Measurements from ENCODE around the gene TAGLN2. TPM values are rescaled to one million over a fixed set of nuclear protein-coding genes. Genes with fewer than 3 reads are reported as not detected.
"Not testable (repeated sequence)": the region's sequence is repeated elsewhere in the genome, so short reads cannot be mapped to it uniquely, and the experiment has no call there.

The TAGLN2 gene
- polyA plus RNA-seq, 4 donors: 244 to 472 (median 400) TPM

GRCh38 chr1:159913451-159914192 lies 11.7 kb downstream of the TAGLN2 start:
- H3K27me3 ChIP-seq (ENCODE audit: control insufficient read depth in 3 of 3, insufficient read depth in 3 of 3, low read length in 3 of 3): no peaks in the 10 kb centered on the region
- H3K4me1 ChIP-seq (ENCODE audit: control insufficient read depth in 3 of 3, insufficient read depth in 2 of 3, low read depth in 1 of 3, low read length in 2 of 3): peaks cover 7 to 68% (median 15%) of the 10 kb centered on the region in 3 donors
- H3K27ac ChIP-seq (ENCODE audit: low read depth in 1 of 3, low read length in 2 of 3): peak overlapping the region; percentile 1 to 14 (median 12)
- WGBS, 3 donors: 10 to 45% (median 35%) methylated on average over 5 of the region's 5 CpGs
- H3K4me3 ChIP-seq (ENCODE audit: low read depth in 1 of 3, low read length in 3 of 3): no peak overlapping the region
- DNase-seq (peak in 1 of 2 donors; percentile 60), FAIRE-seq (no peak)
- H3K9me3 ChIP-seq (ENCODE audit: control insufficient read depth in 2 of 2, insufficient read depth in 1 of 2, low read depth in 1 of 2, low read length in 1 of 2): no peaks in the 10 kb centered on the region
- H3K36me3 ChIP-seq (ENCODE audit: control insufficient read depth in 3 of 3, insufficient read depth in 2 of 3, low read depth in 1 of 3, low read length in 3 of 3): peaks cover 0 to 25% (median 3%) of the 10 kb centered on the region in 3 donors

- H3K27me3 ChIP-seq (ENCODE audit: control insufficient read depth in 3 of 3, insufficient read depth in 3 of 3, low read length in 3 of 3): no peaks in the 10 kb centered on the region
- H3K4me3 ChIP-seq (ENCODE audit: low read depth in 1 of 3, low read length in 3 of 3): no peak overlapping the region
- peaks cover 0 to 7% (median 0%) of the 10 kb centered on the region in 3 donors for H3K36me3 ChIP-seq (ENCODE audit: control insufficient read depth in 3 of 3, insufficient read depth in 2 of 3, low read depth in 1 of 3, low read length in 3 of 3)
- peak overlapping the region; percentile 18 to 84 (median 34) for H3K27ac ChIP-seq (ENCODE audit: low read depth in 1 of 3, low read length in 2 of 3)
- WGBS, 3 donors: 47 to 63% (median 53%) methylated on average over 6 of the region's 6 CpGs
- H3K9me3 ChIP-seq (ENCODE audit: control insufficient read depth in 2 of 2, insufficient read depth in 1 of 2, low read depth in 1 of 2, low read length in 1 of 2): no peaks in the 10 kb centered on the region
- FAIRE-seq (no peak), DNase-seq (no peak)
- peaks cover 7 to 67% (median 12%) of the 10 kb centered on the region in 3 donors for H3K4me1 ChIP-seq (ENCODE audit: control insufficient read depth in 3 of 3, insufficient read depth in 2 of 3, low read depth in 1 of 3, low read length in 2 of 3)
Observed at GRCh38 chr1:159911326-159912070, 13.8 kb downstream of the TAGLN2 start.

GRCh38 chr1:159908031-159908940 lies 17.0 kb downstream of the TAGLN2 start:
- no peak for FAIRE-seq
- peaks cover 2 to 57% (median 10%) of the 10 kb centered on the region in 3 donors for H3K4me1 ChIP-seq (ENCODE audit: control insufficient read depth in 3 of 3, insufficient read depth in 2 of 3, low read depth in 1 of 3, low read length in 2 of 3)
- peak overlapping the region in 1 of 3 donors; percentile 34 for H3K27ac ChIP-seq (ENCODE audit: low read depth in 1 of 3, low read length in 2 of 3)
- no peaks in the 10 kb centered on the region for H3K36me3 ChIP-seq (ENCODE audit: control insufficient read depth in 3 of 3, insufficient read depth in 2 of 3, low read depth in 1 of 3, low read length in 3 of 3)
- H3K27me3 ChIP-seq (ENCODE audit: control insufficient read depth in 3 of 3, insufficient read depth in 3 of 3, low read length in 3 of 3): no peaks in the 10 kb centered on the region
- peaks cover 0 to 6% of the 10 kb centered on the region in 2 donors for H3K9me3 ChIP-seq (ENCODE audit: control insufficient read depth in 2 of 2, insufficient read depth in 1 of 2, low read depth in 1 of 2, low read length in 1 of 2)
- 38 to 71% (median 48%) methylated on average over 9 of the region's 9 CpGs for WGBS, 3 donors
- no peak overlapping the region for H3K4me3 ChIP-seq (ENCODE audit: low read depth in 1 of 3, low read length in 3 of 3)
- peak in 1 of 2 donors; percentile 55 for DNase-seq

GRCh38 chr1:159906960-159907359 lies 18.3 kb downstream of the TAGLN2 start:
- H3K27me3 ChIP-seq (ENCODE audit: control insufficient read depth in 3 of 3, insufficient read depth in 3 of 3, low read length in 3 of 3): no peaks in the 10 kb centered on the region
- H3K4me3 ChIP-seq (ENCODE audit: low read depth in 1 of 3, low read length in 3 of 3): no peak overlapping the region
- H3K27ac ChIP-seq (ENCODE audit: low read depth in 1 of 3, low read length in 2 of 3): no peak overlapping the region
- H3K9me3 ChIP-seq (ENCODE audit: control insufficient read depth in 2 of 2, insufficient read depth in 1 of 2, low read depth in 1 of 2, low read length in 1 of 2): peaks cover 0 to 6% of the 10 kb centered on the region in 2 donors
- no peak for DNase-seq
- WGBS, 3 donors: 25 to 67% (median 35%) methylated on average over 1 of the region's 1 CpG
- H3K36me3 ChIP-seq (ENCODE audit: control insufficient read depth in 3 of 3, insufficient read depth in 2 of 3, low read depth in 1 of 3, low read length in 3 of 3): no peaks in the 10 kb centered on the region
- no peak for FAIRE-seq
- peaks cover 2 to 50% (median 10%) of the 10 kb centered on the region in 3 donors for H3K4me1 ChIP-seq (ENCODE audit: control insufficient read depth in 3 of 3, insufficient read depth in 2 of 3, low read depth in 1 of 3, low read length in 2 of 3)

- not testable (repeated sequence) for H3K9me3 ChIP-seq (ENCODE audit: control insufficient read depth in 2 of 2, insufficient read depth in 1 of 2, low read depth in 1 of 2, low read length in 1 of 2); H3K27ac ChIP-seq (ENCODE audit: low read depth in 1 of 3, low read length in 2 of 3); FAIRE-seq; H3K36me3 ChIP-seq (ENCODE audit: control insufficient read depth in 3 of 3, insufficient read depth in 2 of 3, low read depth in 1 of 3, low read length in 3 of 3); H3K4me3 ChIP-seq (ENCODE audit: low read depth in 1 of 3, low read length in 3 of 3); H3K27me3 ChIP-seq (ENCODE audit: control insufficient read depth in 3 of 3, insufficient read depth in 3 of 3, low read length in 3 of 3); DNase-seq
- H3K4me1 ChIP-seq (ENCODE audit: control insufficient read depth in 3 of 3, insufficient read depth in 2 of 3, low read depth in 1 of 3, low read length in 2 of 3): peaks cover 2 to 38% (median 9%) of the 10 kb centered on the region in 3 donors
- 69 to 82% (median 81%) methylated on average over 3 of the region's 3 CpGs for whole genome bisulfite sequencing, 3 donors
Observed at GRCh38 chr1:159904036-159904435, 21.3 kb downstream of the TAGLN2 start.

- Histone ChIP-seq H3K36me3 (ENCODE audit: control insufficient read depth in 3 of 3, insufficient read depth in 2 of 3, low read depth in 1 of 3, low read length in 3 of 3) (no peaks in the 10 kb centered on the region), H3K4me3 (ENCODE audit: low read depth in 1 of 3, low read length in 3 of 3) (no peak overlapping the region), H3K27ac (ENCODE audit: low read depth in 1 of 3, low read length in 2 of 3) (no peak overlapping the region), H3K27me3 (ENCODE audit: control insufficient read depth in 3 of 3, insufficient read depth in 3 of 3, low read length in 3 of 3) (no peaks in the 10 kb centered on the region), H3K4me1 (ENCODE audit: control insufficient read depth in 3 of 3, insufficient read depth in 2 of 3, low read depth in 1 of 3, low read length in 2 of 3) (peaks cover 0 to 27% (median 9%) of the 10 kb centered on the region in 3 donors), H3K9me3 (ENCODE audit: control insufficient read depth in 2 of 2, insufficient read depth in 1 of 2, low read depth in 1 of 2, low read length in 1 of 2) (peaks cover 0 to 6% of the 10 kb centered on the region in 2 donors)
- no peak for FAIRE-seq
- WGBS, 3 donors: 90 to 100% (median 94%) methylated on average over 3 of the region's 3 CpGs
- DNase-seq: no peak
Observed at GRCh38 chr1:159902541-159902940, 22.8 kb downstream of the TAGLN2 start.

GRCh38 chr1:159900755-159901360 lies 24.4 kb downstream of the TAGLN2 start:
- H3K4me3 ChIP-seq (ENCODE audit: low read depth in 1 of 3, low read length in 3 of 3): no peak overlapping the region
- no peaks in the 10 kb centered on the region for H3K27me3 ChIP-seq (ENCODE audit: control insufficient read depth in 3 of 3, insufficient read depth in 3 of 3, low read length in 3 of 3)
- H3K9me3 ChIP-seq (ENCODE audit: control insufficient read depth in 2 of 2, insufficient read depth in 1 of 2, low read depth in 1 of 2, low read length in 1 of 2): peaks cover 0 to 6% of the 10 kb centered on the region in 2 donors
- WGBS, 3 donors: 42 to 76% (median 63%) methylated on average over 2 of the region's 2 CpGs
- no peak overlapping the region for H3K27ac ChIP-seq (ENCODE audit: low read depth in 1 of 3, low read length in 2 of 3)
- FAIRE-seq: no peak
- no peaks in the 10 kb centered on the region for H3K36me3 ChIP-seq (ENCODE audit: control insufficient read depth in 3 of 3, insufficient read depth in 2 of 3, low read depth in 1 of 3, low read length in 3 of 3)
- DNase-seq: no peak
- H3K4me1 ChIP-seq (ENCODE audit: control insufficient read depth in 3 of 3, insufficient read depth in 2 of 3, low read depth in 1 of 3, low read length in 2 of 3): peaks cover 0 to 19% (median 9%) of the 10 kb centered on the region in 3 donors

Data from small intestine (tissue), 7 donors.